Measurements from ENCODE around the gene HDAC4. TPM values are rescaled to one million over a fixed set of nuclear protein-coding genes. Genes with fewer than 3 reads are reported as not detected.

HDAC4 gene
- total and polyA plus RNA-seq, 2 of the 4 experiments (the other 2 are of a cell fraction) = 4.1 to 7.2 TPM

DNA sequence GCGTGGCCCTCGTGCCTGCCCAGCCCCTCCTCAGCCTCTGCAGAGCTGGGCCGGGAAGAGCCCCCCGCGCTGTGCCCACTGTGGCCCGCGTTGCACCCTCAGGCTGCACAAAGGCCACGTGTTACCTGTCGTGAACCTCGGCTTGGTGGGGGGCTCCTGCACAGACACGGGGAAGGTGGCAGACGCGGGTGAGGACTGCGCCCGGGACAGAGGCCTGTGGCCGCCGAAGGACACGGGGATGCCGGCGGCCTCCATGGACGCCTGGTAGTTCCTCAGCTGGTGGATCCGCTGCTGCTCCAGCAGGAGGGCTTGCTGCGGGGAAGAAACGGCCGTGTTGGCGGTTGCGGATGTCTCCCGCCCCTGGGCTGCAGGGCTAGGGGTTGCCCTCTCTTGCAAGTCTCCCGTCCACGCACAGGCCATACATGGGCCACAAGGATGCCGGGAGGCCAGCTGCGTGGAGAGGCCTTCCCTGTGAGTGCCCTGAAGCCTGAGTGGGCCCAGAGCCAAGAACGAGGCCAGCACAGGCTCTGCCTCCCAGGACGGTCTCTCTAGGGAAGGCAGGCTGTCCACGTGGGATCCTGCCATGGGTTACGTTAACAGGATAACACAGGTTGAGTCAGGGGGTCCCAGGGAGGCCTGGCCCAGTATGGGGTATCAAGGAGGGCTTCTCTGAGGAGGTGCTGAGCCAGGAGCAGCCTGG, 289.3 kb downstream of the HDAC4 start:
- Histone ChIP-seq H3K23ac (ENCODE audit: low read depth, low read length) (no peak overlapping the region), H4K91ac (ENCODE audit: insufficient read depth, low read depth, low read length) (no peak overlapping the region), H3K56ac (ENCODE audit: extremely low read depth, insufficient read depth, low read length) (no peak overlapping the region), H2AFZ (replicated peaks; ENCODE audit: low read length, poor library complexity) (no peak overlapping the region), H2BK15ac (ENCODE audit: low read depth, low read length) (no peak overlapping the region), H3K14ac (replicated peaks; ENCODE audit: low read depth, low read length) (no peak overlapping the region), H3K4me1 (ENCODE audit: control insufficient read depth, insufficient read depth, low read length) (peaks cover 7% of the 10 kb centered on the region; the same call in 1 of the 2 replicates), H3K9me1 (ENCODE audit: insufficient read depth, low read length) (no peaks in the 10 kb centered on the region), H3K18ac (ENCODE audit: low read depth, low read length) (no peak overlapping the region), H3K9me3 (ENCODE audit: control insufficient read depth, insufficient read depth, low read length) (no peaks in the 10 kb centered on the region), H2BK20ac (ENCODE audit: low read depth, low read length) (no peak overlapping the region), H2BK5ac (ENCODE audit: low read depth, low read length, poor library complexity, severe bottlenecking) (no peak overlapping the region), H3K27ac (ENCODE audit: insufficient read depth, low read length) (no peak overlapping the region), H4K5ac (ENCODE audit: low read depth, low read length) (no peak overlapping the region), H4K20me1 (ENCODE audit: insufficient read depth, low read length) (no peaks in the 10 kb centered on the region), H2AK9ac (replicated peaks; ENCODE audit: low read depth, low read length, poor library complexity) (no peak overlapping the region), H2BK120ac (ENCODE audit: low read depth, low read length) (no peak overlapping the region), H3K9ac (ENCODE audit: low read depth, low read length) (no peak overlapping the region), H3K4me2 (ENCODE audit: low read depth, low read length) (no peak overlapping the region), H4K8ac (ENCODE audit: low read depth in 2 of 2, low read length in 2 of 2) (no peak overlapping the region), H3K36me3 (ENCODE audit: control insufficient read depth, insufficient read depth, low read length) (peaks cover 58% of the 10 kb centered on the region), H3K4me3 (ENCODE audit: insufficient read depth, low read depth, low read length) (no peak overlapping the region), H2AK5ac (ENCODE audit: low read depth, low read length) (no peak overlapping the region), H3K4ac (ENCODE audit: low read depth, low read length) (no peak overlapping the region), H3K79me1 (ENCODE audit: low read depth in 1 of 2, low read length in 2 of 2) (no peaks in the 10 kb centered on the region), H3K27me3 (ENCODE audit: control insufficient read depth, insufficient read depth, low read length) (no peaks in the 10 kb centered on the region)
- intact Hi-C loops (cut with micrococcal nuclease) (no loop called here), dilution Hi-C loops (cut with HindIII; ENCODE audit: low sequenced_read_pairs, unreplicated experiment) (no loop called here), in situ Hi-C loops (cut with MboI; ENCODE audit: low sequenced_read_pairs) (no loop called here)
- ChIA-PET CTCF (no interaction called here), POLR2A (ENCODE audit: unreplicated experiment) (no interaction called here)
- no peak for DNase-seq
- no peak for ATAC-seq (ENCODE audit: low read depth)
- TF ChIP-seq, protein P1, sequence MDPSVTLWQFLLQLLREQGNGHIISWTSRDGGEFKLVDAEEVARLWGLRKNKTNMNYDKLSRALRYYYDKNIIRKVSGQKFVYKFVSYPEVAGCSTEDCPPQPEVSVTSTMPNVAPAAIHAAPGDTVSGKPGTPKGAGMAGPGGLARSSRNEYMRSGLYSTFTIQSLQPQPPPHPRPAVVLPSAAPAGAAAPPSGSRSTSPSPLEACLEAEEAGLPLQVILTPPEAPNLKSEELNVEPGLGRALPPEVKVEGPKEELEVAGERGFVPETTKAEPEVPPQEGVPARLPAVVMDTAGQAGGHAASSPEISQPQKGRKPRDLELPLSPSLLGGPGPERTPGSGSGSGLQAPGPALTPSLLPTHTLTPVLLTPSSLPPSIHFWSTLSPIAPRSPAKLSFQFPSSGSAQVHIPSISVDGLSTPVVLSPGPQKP (IDR thresholded peaks at IDR 0.05; ENCODE audit: borderline replicate concordance, low read depth, low read length) = no peak
- no peak for TF ChIP-seq POLR2A (IDR thresholded peaks at IDR 0.05; ENCODE audit: low read depth, low read length)
- no peak for TF ChIP-seq CHD1 (IDR thresholded peaks at IDR 0.05; ENCODE audit: low read depth, low read length)
- no peak for TF ChIP-seq MXI1 (IDR thresholded peaks at IDR 0.05; ENCODE audit: borderline replicate concordance, low read depth, low read length)
- TF ChIP-seq MAFK (IDR thresholded peaks at IDR 0.05; ENCODE audit: low read depth, low read length) = no peak
- BruUV-seq (replicated peaks) = no TSS peak
- whole genome bisulfite sequencing, 2 experiments (ENCODE audit: extremely low coverage in 2 of 2, insufficient read length in 1 of 2) = 80% methylated on average over 23 of the region's 36 CpGs; no CpG with 5 or more reads in 1 of the 2 experiments

Measured in IMR-90 (cell line).